M059J (cell line): ENCODE results near the gene PCNX3. TPM values are rescaled to one million over a fixed set of nuclear protein-coding genes. Genes with fewer than 3 reads are reported as not detected.
"Not testable (repeated sequence)": the region's sequence is repeated elsewhere in the genome, so short reads cannot be mapped to it uniquely, and the experiment has no call there.

Experiments used
- DNase-seq: peaks from one replicate; pipeline ENCODE4 v3.0.0-alpha.2; 2012; ENCODE audit warnings: low read depth
- total RNA-seq: library from RNA; depleted of rRNA; stranded (reverse); fragments of >200 nt; shearing (Covaris generic); gene quantifications from 2 replicates; pipeline ENCODE4 v1.2.3, GENCODE V29; 2014

The PCNX3 gene
- total RNA-seq, 1 experiment from 2014 or later = 26.0 TPM

- DNase-seq = no peak
Observed at GRCh38 chr11:65619281-65619928, 3.8 kb downstream of the PCNX3 start.

GRCh38 chr11:65620666-65621065, 5.1 kb downstream of the PCNX3 start:
- no peak for DNase-seq

- DNase-seq = no peak
Observed at GRCh38 chr11:65621460-65621859, 5.9 kb downstream of the PCNX3 start.

GRCh38 chr11:65622011-65622410, 6.4 kb downstream of the PCNX3 start:
- no peak for DNase-seq

GRCh38 chr11:65623177-65623576, 7.6 kb downstream of the PCNX3 start:
- DNase-seq = no peak

- DNase-seq = no peak
Observed at GRCh38 chr11:65623852-65624616, 8.5 kb downstream of the PCNX3 start.

GRCh38 chr11:65624931-65625627, 9.5 kb downstream of the PCNX3 start:
- DNase-seq = no peak

GRCh38 chr11:65625628-65626342, 10.2 kb downstream of the PCNX3 start:
- DNase-seq = no peak

GRCh38 chr11:65627202-65627601, 11.6 kb downstream of the PCNX3 start:
- no peak for DNase-seq

GRCh38 chr11:65629579-65629978, 14.0 kb downstream of the PCNX3 start:
- no peak for DNase-seq

GRCh38 chr11:65630215-65630614, 14.6 kb downstream of the PCNX3 start:
- no peak for DNase-seq

- DNase-seq = no peak
Observed at GRCh38 chr11:65633390-65634108, 18.0 kb downstream of the PCNX3 start.

GRCh38 chr11:65634109-65634436, 18.5 kb downstream of the PCNX3 start:
- no peak for DNase-seq

- DNase-seq = no peak
Observed at GRCh38 chr11:65634440-65634839, 18.9 kb downstream of the PCNX3 start.

GRCh38 chr11:65634905-65635731, 19.5 kb downstream of the PCNX3 start:
- DNase-seq = no peak

- DNase-seq = no peak
Observed at GRCh38 chr11:65636108-65637031, 20.8 kb downstream of the PCNX3 start.

GRCh38 chr11:65637032-65637557, 21.5 kb downstream of the PCNX3 start:
- no peak for DNase-seq

GRCh38 chr11:65637794-65638419, 22.3 kb downstream of the PCNX3 start, which contains the start of gene SIPA1:
TSS of gene SIPA1 (plus strand) at chr11:65638101. CDS start at chr11:65640922, 2,821 bp downstream.
- DNase-seq = peak; percentile 94

GRCh38 chr11:65639228-65639597, 23.6 kb downstream of the PCNX3 start:
- DNase-seq = not testable (repeated sequence)
